WI38 (cell line): Measurements from ENCODE around the gene CSGALNACT2.

Source experiments
- H3K4me3 ChIP-seq: 2 replicates; pipeline ENCODE4 v1.5.1; 2011; ENCODE audit warnings: low read depth, mild to moderate bottlenecking, control low read depth, low read length
- TF ChIP-seq, protein P1 (sequence below): IDR thresholded peaks from 2 replicates; pipeline ENCODE4 v1.5.1; 2012; ENCODE audit warnings: low read depth, mild to moderate bottlenecking, control low read depth, low read length

The CSGALNACT2 gene

DNA sequence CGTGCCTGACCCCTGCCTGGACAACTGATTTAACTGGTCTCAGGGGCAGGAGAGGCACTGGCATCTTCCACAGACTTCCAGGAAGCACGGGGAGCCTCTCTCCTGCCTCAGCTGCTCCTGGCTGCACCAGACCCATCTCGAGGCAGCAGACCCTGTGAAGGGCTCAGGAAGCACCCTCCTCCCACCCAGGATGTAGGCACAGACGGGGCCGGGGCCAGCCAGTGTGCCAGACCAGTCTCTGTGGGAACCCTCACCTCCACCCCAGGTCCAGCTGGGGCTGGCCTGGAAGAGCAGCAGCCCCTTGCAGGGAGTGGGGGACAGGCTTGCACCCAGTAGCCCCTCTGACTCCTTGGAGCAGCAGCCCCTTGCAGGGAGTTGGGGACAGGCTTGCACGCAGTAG lies 72.3 kb downstream of the CSGALNACT2 start:
- no peak overlapping the region for H3K4me3 ChIP-seq
- TF ChIP-seq, protein P1, sequence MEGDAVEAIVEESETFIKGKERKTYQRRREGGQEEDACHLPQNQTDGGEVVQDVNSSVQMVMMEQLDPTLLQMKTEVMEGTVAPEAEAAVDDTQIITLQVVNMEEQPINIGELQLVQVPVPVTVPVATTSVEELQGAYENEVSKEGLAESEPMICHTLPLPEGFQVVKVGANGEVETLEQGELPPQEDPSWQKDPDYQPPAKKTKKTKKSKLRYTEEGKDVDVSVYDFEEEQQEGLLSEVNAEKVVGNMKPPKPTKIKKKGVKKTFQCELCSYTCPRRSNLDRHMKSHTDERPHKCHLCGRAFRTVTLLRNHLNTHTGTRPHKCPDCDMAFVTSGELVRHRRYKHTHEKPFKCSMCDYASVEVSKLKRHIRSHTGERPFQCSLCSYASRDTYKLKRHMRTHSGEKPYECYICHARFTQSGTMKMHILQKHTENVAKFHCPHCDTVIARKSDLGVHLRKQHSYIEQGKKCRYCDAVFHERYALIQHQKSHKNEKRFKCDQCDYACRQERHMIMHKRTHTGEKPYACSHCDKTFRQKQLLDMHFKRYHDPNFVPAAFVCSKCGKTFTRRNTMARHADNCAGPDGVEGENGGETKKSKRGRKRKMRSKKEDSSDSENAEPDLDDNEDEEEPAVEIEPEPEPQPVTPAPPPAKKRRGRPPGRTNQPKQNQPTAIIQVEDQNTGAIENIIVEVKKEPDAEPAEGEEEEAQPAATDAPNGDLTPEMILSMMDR = no peak

DNA sequence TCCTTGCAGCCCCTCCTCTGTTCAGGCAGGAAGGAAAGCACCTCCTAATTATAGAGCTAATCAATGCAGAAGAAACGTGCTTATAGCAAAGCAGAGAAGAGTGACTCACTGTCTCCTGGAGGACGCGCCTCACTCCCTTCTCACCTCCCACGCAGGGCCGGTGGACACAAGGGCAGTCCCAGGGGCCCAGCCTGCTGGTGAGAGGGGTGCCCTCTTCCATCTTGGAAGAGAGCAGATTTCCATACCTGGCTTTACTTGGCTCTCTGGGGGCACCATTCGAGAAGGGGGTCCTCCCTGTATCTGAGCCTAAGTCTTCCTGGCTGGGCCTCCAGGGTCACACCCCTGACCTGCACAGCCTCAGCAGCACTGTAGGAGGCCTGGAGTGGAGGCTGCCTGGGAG lies 72.8 kb downstream of the CSGALNACT2 start:
- TF ChIP-seq, protein P1 = no peak
- H3K4me3 ChIP-seq = no peak overlapping the region

DNA sequence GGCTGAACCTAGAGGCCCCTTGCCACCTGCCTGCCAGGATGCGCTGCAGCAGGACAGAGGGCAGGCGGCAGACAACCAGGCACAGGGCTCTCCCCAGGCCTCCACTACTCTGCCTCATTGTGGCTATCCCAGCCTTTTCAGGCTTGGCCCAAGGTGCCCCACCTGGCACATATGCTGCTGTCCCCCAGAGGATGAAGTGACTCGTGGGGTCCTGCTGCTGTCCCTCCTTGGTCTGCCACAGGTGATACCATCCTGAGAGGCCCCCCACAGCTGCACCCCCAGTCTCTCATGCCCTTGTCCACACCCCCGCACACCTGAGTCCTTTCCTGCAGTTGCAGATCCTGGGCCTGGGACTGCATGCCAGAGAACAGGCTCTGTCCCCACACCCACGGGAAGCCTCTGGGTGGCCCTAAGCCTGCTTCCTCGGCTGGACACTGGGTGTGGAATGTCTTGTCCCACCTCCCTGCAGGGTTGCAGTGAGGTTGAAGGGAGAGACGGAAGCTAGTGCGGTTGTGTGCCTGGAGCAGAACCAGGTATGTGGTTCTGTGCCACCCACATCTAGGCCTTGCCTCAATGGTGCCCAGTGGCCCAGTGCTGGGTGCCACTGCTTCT lies 73.3 kb downstream of the CSGALNACT2 start:
- TF ChIP-seq, protein P1 = no peak
- H3K4me3 ChIP-seq = no peak overlapping the region

DNA sequence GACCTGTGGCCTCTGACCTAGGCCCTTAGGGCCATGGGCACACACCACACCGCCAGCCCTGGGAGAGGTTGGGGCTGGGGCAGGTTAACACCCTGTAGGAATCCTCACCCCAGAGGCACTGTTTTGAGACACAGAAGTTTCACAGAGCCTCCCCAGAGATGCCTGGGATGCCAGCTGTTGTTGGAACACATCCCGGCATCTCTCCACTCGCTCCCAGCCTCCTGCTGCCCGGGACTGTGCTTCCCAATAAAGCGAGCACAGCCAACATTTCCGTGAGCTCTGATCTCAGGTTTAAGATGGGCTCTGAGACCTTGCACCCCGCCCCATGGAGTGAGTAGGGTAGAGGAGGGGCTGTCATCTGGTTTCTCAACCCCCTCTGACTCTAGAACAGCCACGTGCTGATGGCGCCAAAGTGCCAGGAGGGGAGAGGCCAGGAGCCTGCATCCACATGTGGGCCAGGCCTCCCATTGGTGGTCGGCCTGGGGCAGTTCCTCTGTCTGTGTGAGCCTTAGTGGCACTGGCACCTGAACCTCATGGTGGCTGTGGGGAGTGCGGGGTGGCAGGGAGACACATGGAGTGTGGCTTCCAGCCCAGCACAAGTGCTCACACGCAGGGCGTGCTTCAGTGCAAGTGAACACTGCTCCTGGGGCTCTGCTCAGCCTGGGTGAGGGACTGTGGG lies 73.9 kb downstream of the CSGALNACT2 start:
- H3K4me3 ChIP-seq = no peak overlapping the region
- TF ChIP-seq, protein P1 = no peak

DNA sequence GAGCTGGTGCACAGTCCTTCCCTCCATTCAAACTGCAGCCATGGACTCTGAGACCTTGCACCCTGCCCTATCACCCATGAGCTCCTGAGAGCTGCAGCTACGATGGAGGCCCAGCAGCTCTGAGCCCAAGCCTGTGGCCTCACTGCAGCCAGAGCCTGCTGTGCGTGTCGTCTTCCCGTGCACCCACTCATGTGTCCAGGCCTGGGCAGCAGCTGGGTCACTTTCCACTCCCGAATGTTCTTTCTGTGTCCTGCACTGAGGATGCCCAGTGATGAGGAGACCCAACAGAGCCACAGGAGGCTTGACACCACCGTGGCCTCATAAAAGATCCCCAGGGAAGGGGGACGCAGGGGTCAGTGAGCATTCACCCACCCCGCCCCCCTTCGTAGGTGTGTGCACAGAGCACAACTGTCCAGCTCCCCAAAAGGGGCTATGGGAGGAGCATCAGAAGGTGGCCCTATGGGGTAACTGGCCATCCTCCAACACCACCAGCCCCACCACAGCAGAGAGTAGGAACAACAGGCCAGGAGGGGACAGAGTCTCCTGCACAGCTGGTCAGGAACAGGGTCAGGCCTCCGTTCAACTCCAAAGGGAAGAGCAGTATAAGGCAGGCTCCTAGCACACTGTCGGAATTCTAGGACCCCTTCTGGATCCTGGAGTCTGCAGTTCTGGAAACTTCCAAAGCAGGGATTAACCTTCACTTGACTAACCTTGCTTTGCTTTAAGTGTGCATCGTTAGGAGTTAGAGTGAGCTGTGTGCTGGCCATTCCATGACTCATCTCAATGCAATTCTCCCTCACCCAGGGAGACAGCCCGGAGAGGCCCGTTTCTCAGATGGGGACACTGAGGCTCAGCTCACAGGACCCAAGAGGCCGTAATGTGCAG lies 76.1 kb downstream of the CSGALNACT2 start:
- H3K4me3 ChIP-seq = no peak overlapping the region
- TF ChIP-seq, protein P1 = no peak

DNA sequence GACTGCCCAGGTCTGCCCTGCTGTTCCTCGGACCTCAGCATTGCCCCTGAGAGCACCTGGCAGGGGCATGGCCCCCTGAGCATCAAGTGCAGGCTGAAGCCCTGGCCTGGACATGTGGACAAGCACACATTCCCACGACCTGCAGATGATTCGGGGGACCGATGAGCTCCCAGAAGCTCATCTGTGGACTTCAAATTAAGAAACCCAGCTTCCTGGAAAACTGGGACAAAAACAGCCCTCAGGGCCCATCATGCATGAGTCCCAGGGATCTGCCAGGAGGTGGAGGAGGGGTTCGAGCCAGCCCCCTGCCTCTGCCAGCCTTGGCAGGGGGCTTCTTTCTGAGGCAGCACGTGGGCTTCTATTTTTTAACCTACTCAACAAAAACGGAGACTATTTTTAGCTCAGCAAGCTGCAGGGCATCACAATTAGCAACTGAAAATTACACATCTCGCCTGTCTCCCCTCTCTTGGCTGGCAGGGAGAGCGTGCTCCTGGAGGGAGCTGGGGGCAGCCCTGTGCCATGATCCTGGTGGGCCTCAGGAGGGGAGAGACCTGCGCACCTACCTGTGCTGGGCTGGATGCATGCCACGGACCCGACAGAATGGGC lies 76.8 kb downstream of the CSGALNACT2 start:
- no peak overlapping the region for H3K4me3 ChIP-seq

More for the DNA sequence above, 76.8 kb downstream of the CSGALNACT2 start:
- TF ChIP-seq, protein P1 = no peak
